GF-D8 (cell line): ENCODE data around the gene F8.
"Not testable (repeated sequence)": the region's sequence is repeated elsewhere in the genome, so short reads cannot be mapped to it uniquely, and the experiment has no call there.

Experiments used
- DNase-seq: peaks from one replicate; lab custom pipeline; 2025; lab: John Stamatoyannopoulos, UW

The F8 gene

DNA sequence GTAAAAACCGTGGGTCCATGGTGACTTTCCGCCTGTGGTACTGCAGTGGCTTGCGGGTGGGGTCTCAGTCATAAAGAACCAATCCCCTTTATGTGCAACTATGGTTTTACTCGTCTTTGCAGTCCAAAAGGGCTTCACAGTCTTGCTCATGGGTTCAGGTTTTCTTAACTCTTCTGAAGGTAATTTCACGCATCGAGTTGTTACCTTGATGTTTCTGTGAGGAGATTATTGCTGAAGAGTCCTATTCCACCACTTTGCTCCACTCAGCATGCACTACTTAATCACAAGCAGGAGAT, 41.5 kb downstream of the F8 start:
- DNase-seq = no peak

DNA sequence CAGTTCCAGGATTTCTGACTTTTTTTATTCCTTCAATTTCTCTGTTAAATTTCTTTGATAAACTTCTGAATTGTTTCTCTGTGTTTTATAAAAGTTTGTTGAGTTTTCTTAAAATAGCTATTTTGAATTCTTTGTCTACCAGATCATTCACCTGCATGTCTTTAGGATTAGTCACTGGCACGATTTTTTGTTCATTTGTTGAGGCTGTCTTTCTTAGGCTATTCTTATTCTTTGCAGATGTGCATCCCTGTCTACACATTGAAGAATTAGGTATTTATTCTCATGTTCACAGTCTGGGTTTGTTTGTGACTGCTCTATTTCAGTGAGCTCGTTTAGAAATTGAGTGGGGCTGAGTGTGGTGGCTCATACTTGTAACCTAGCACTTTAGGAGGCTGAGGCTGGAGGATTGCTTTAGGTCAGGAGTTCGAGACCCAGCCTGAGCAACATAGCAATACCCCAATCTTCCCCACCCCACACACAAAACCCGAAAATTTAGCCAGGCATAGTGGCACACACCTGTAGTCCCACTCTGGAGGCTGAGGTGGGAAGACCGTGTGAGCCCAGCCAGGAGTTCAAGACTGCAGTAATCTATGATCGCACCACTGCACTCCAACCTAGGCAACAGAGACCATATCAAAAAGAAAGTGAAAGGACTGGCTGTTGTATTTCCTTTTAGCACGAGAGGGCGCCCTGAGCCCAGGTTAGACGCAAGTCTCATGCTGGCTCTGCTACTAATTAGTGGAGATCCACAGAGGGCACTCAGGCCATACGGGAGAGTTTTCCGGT, 42.0 kb downstream of the F8 start:
- DNase-seq = peak; percentile 30

DNA sequence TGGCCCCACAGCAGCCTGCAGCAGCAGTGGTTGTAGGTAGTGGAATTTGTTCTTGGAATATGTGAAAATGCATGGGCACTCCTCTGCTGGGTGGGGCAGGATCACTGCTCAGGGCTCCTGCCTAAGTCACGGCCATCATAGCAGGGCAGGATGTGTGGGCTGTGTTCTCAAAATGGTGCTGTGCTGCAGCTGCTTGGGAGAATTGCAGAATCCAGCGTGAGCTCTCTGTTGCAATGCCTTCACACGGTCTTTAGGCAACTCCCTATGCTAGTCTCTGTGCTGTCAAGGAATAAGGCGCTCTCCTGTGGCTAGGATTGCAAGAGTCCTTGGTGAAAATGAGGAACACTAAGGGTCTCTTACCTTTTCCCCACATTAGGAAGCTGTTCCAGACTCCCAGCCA, 42.9 kb downstream of the F8 start:
- peak; percentile 17 for DNase-seq

DNA sequence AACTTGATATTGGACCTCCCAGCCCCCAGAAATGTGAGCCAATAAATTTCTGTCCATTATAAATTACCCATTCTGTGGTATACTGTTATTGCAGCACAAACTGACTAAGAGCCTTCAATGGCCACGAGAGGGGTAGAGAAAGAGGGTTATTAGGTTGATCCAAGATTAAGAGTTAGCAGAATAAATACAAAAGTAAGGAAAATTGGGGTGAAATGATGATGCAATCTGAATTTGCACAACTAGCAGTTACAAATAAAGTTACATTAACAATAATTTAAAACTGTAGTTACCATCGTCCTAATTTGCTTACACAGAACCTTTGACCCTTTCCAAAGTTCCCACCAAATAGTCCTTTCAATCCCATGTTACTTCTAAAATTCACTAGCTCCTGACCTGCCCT, 54.2 kb downstream of the F8 start:
- no peak for DNase-seq

DNA sequence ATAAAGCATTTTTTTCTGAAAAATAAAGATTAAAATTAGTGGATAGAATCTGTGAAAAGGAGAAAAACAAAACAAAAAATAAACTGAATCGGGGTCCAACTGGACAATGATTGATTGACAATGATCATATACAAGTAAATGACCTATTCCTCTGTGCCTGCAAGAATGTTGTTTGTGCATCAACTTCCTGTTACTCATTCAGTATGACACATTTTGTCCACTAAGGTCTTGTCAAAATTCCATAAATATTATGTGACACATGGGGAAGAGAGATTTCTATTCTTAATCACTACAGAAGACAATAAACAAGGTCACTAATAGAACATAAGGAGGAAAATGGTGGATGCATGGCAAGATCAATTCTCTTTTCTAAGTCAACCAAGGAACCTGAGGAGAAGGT, 54.9 kb downstream of the F8 start:
- no peak for DNase-seq

DNA sequence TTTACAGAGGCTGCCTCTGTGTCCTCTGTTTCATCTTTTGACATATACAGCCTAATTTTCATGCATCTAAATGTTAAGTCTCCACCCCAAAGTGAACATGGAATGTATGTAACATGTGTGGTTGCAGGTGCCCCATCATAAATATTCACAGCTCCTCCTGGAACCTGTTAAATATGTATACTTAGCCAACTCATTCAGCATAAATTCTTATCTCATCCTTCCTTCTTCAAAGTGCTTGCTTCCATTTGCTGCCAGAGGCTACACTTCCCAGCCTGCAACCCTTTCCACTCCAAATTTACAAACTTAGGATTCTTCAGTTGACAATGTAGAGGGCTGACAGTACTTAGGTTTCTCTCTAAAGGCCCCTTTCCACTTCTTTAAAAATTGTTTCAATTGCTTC, 60.6 kb downstream of the F8 start:
- DNase-seq = no peak

DNA sequence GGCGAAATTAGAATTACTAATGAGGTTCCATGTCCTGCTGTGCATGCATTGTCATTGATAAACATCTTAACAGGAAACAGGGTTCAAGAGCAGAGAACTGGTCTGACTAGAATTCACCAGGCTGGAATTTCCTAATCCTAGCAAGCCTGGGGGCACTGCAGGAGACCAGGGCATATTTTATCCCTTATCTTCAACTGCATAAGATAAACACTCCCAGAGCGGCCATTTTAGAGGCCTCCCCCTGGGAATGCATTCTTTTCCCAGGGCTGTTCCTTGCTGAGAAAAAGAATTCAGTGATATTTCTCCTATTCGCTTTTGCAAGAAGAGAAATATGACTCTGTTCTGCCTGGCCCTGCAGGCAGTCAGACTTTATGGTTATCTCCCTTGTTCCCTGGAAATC, 66.7 kb downstream of the F8 start:
- not testable (repeated sequence) for DNase-seq

DNA sequence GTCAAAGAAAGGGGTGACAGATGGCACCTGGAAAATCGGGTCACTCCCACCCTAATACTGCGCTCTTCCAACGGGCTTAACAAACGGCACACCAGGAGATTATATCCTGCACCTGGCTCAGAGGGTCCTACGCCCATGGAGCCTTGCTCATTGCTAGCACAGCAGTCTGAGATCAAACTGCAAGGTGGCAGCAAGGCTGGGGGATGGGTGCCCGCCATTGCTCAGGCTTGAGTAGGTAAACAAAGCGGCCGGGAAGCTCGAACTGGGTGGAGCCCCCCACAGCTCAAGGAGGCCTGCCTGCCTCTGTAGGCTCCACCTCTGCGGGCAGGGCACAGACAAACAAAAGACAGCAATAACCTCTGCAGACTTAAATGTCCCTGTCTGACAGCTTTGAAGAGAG, 83.3 kb downstream of the F8 start:
- DNase-seq = not testable (repeated sequence)

DNA sequence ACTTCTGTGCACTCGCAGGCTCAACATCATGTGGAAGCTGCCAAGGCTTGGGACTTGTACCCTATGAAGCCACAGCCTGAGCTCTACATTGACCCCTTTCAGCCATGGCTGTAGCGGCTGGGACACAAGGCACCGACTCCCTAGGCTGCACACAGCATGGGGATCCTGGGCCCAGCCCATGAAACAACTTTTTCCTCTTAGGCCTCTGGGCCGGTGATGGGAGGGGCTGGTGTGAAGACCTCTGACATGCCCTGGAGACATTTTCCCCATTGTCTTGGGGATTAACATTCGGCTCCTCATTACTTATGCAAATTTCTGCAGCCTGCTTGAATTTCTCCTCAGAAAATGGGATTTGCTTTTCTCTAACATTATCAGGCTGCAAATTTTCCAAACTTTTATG, 97.8 kb downstream of the F8 start:
- DNase-seq = not testable (repeated sequence)

DNA sequence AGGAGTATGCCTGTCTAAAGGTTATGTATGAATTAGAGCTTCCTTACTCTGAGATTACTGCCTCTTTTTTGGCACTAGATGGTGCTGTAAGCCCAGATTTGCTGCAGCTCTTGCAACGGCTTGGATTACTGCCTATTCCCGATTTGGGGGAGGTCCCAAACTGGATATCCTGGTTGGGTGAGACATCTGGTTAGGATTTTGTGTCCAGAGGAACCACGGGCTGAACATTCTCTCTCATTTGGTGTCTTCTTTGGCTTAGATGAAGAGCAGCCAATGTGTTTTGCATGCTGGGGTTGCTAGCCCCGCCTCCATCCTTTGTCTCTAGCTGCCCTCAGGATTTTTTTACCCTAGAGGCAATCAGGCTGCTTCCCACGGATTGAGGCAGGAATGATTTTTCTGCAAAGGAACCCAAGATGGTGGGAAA, 104.5 kb downstream of the F8 start:
- DNase-seq = no peak

DNA sequence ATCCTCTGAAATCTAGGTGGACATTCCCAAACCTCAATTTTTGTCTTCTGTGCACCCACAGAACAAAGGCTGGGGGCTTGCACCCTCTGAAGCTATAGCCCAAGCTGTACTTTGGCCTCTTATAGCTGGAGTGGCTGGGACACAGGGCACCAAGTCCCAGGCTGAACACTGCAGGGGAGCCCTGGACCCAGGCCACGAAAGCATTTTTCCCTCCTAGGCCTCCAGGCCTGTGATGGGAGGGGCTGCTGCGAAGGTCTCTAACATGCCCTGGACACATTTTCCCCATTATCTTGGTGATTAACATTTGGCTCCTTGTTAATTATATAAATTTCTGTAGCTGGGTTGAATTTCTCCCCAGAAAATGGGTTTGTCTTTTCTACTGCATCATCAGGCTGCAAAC, 108.5 kb downstream of the F8 start:
- DNase-seq = no peak

DNA sequence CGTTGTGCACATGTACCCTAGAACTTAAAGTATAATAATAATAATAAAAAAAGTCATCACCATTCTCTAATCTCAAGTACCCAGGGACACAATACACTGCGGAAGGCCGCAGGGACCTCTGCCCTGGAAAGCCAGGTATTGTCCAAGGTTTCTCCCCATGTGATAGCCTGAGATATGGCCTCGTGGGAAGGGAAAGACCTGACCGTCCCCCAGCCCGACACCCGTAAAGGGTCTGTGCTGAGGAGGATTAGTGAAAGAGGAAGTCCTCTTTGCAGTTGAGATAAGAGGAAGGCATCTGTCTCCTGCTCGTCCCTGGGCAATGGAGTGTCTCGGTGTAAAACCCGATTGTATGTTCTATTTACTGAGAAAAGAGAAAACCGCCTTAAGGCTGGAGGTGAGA, 112.0 kb downstream of the F8 start:
- DNase-seq = not testable (repeated sequence)

DNA sequence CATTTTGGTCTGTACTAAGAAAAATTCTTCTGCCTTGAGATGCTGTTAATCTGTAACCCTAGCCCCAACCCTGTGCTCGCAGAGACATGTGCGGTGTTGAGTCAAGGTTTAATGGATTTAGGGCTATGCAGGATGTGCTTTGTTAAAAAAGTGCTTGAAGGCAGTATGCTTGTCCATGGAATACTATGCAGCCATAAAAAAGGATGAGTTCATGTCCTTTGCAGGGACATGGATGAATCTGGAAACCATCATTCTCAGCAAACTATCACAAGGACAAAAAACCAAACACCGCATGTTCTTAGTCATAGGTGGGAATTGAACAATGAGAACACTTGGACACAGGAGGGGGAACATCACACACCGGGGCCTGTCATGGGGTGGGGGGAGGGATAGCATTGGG, 112.5 kb downstream of the F8 start:
- not testable (repeated sequence) for DNase-seq

DNA sequence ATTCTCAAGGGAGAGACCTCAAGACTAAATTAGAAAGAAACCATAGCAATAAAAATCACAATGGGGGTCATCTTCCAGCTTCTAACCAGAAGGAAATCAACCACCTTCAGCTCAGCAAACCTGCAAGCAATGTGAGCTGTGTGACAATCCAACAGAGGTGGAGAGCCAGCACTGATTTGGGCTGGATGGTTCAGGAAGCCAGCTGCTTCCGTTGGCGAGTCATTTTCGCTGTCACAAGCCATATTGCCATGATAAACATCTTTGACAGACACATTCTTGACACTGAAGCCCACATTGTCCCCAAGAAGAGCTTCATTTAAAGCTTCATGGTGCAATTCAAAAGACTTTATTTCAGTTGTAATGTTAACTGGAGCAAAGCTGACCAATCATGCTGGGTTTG, 113.7 kb downstream of the F8 start:
- no peak for DNase-seq

DNA sequence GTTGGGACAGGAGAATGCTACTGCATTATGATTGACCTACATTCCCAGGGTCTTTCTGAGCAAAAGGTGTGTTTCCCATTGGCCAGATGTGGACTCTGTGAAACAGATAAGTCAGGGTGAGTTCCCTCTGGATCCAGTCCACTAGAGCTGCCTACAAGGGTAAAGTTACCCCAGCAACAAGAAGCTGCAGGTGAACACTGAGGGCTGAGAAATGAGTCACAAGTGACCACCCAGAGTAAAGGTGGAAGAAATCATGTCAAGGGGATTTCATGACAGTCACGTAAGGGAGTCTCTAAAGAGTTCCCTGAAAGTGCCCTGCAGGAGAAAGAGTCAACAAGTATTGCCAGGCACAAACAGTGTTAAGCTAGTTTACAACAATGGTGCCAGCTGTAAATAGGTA, 120.1 kb downstream of the F8 start:
- no peak for DNase-seq

DNA sequence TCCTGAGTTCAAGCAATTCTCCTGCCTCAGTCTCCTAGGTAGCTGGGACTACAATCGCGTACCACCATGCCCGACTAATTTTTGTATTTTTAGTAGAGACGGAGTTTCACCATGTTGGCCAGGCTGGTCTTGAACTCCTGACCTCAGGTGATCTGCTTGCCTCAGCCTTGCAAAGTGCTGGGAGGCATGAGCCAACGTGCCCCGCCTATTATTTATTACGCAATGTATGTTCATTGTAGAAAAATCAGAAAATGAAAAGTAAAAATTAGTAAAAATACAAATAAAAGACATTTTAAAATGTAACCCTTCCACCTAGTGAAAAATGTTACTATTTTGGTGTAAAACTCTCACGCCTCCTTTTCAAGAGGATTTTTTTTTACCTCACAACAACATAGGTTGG, 122.2 kb downstream of the F8 start:
- DNase-seq = no peak

DNA sequence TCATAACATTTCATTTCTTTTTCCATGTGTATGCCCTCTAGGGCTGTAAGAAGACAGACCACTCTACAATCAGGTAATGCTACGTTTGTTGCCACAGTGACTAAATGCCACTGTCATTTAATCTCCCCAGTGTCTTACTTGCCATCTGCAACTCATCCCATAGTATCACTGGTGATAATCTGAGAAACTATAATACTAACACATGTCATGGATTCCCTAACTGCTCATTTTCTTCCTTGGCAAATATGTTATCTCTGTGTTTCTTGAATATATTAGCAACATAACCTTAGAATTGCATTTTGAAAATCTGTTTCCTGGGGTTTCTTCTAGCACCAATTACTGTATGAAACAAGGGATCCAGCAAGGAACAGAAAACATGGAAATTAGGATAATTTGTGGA, 130.2 kb downstream of the F8 start:
- DNase-seq = no peak

DNA sequence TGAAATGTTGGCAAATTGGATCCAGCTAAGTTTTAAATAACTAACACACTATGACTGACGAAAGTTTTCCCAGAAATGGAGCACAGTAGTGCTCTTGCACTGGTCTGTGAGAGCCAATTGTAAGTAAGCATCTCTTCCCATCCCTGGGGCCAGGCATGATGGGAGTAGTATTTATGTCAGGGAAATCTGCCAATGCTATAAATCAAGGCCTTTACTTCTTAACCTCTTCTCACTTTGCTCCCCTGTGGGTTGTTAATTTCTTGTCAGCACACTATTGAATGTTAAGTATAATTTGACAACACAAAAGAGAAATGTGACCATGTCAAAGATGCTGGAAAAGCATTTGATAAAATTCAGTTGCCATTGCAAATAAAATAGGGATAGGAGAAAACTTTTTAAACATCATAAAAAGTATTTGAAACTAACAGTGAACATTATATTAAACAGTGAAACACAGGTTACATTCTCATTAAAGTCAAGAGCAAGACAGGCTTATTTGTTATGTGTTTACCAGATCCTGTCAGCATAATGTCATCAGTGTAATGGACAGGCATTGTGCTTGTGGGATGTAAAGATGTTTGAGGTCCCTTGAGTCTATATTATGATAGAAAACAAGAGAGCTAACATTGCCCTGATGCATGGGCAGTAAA, 131.4 kb downstream of the F8 start:
- no peak for DNase-seq

DNA sequence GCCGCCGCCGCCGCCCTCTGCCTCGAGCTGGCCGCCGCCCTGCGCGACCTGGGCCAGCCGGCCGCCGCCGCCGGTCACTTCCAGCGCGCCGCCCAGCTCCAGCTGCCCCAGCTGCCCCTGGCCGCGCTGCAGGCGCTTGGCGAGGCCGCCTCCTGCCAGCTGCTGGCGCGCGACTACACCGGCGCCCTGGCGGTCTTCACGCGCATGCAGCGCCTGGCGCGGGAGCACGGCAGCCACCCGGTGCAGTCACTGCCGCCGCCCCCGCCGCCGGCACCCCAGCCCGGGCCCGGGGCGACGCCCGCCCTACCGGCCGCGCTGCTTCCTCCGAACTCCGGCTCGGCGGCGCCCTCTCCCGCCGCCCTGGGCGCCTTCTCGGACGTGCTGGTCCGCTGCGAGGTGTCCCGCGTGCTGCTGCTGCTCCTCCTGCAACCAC, 135.7 kb downstream of the F8 start:
- DNase-seq = not testable (repeated sequence)

DNA sequence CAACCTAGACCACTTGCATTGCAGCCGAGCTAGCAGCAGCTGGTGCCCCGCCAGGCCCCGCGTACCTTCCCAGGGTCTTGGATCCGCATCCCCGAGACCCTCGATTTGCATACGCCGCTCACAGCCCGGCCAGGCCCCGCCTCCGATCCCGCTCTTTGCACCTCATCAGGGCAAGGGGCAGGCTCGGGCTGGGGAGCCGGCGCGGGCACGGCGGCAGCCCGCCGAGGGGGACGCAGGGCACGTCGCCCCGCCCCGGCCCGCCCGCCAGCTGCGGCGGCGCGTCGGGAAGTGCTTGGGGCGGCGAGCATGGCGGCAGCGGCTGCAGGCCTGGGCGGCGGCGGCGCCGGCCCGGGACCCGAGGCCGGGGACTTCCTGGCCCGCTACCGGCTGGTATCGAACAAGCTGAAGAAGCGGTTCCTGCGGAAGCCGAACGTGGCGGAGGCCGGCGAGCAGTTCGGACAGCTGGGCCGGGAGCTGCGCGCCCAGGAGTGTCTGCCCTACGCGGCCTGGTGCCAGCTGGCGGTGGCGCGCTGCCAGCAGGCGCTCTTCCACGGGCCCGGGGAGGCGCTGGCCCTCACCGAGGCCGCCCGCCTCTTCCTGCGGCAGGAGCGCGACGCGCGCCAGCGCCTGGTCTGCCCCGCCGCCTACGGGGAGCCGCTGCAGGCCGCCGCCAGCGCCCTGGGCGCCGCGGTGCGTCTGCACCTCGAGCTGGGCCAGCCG, 136.3 kb downstream of the F8 start, which contains the start of gene F8A1:
F8A1 (plus strand) TSS at position 287 of the 720 bp plus-strand sequence; CDS start at position 307, 20 bp downstream.
- not testable (repeated sequence) for DNase-seq

DNA sequence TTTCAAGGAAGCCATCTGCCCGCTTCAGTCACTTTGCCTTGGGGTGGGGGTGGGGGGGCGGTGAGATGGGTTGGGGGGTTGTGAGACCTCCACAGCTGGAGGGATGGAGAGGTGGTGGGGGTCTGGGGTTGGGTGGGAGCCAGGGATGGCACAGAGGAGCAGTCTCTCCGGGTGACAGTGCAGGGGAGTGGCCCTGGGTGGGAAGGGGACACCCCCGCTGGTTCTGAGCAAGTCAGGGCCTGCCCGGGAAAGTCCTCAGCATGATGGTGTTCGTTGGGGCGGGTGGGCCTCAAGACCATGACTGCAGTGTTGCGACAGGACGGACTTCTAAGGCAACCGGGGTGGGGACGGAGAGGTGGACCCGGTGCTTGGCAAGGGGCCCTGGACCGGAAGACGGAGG, 137.0 kb downstream of the F8 start:
- not testable (repeated sequence) for DNase-seq

DNA sequence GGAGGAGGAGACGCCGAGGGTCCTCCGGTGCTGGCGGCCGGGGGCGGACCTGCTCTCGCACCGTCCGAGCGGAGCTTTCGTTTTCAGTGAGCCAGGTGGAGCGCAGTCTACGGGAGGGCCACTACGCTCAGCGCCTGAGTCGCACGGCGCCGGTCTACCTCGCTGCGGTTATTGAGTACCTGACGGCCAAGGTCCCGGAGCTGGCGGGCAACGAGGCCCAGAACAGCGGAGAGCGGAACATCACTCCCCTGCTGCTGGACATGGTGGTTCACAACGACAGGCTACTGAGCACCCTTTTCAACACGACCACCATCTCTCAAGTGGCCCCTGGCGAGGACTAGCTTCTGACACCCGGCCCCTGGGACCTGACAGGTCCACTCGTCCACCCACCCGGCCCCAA, 137.5 kb downstream of the F8 start:
- not testable (repeated sequence) for DNase-seq

DNA sequence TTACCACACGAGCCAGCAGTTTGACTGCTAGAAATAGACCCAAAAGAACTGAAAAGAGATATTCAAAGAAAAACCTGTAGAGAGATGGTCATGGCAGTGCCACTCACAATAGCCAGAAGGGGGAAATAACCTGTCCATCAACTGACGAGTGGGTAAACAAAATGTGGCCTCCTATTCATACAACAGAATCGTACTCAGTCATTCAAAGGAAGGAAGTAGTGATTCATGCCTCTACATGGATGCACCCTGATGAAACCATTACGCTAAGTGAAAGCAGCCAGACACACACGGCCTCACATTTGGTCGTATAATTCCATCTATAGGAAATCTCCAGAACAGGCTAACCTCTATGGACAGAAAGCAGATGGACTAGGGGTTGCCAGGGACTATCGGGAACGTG, 138.5 kb downstream of the F8 start:
- DNase-seq = not testable (repeated sequence)
